HepG2 (cell line): Measurements from ENCODE around the gene DDIAS. TPM values are rescaled to one million over a fixed set of nuclear protein-coding genes. Genes with fewer than 3 reads are reported as not detected.

ENCODE experiments used
- CREBL2 ChIP-seq: sonication (generic); formaldehyde crosslinking; IDR thresholded peaks from 2 replicates; pipeline ENCODE4 v1.8.1; 2023; ENCODE audit warnings: missing genetic modification reagents, mild to moderate bottlenecking, borderline replicate concordance
- ELF3 ChIP-seq: IDR thresholded peaks from 2 replicates; pipeline ENCODE4 v1.6.1; 2016; ENCODE audit warnings: missing genetic modification reagents, missing compliant biosample characterization
- FOXP4 ChIP-seq: sonication (generic); formaldehyde crosslinking; IDR thresholded peaks from 2 replicates; pipeline ENCODE4 v1.4.0; 2020; ENCODE audit warnings: missing genetic modification reagents
- GMEB2 ChIP-seq: IDR thresholded peaks from 2 replicates; pipeline ENCODE4 v1.6.1; 2016; ENCODE audit warnings: missing biosample characterization, missing genetic modification reagents, low read depth
- LCORL ChIP-seq, 2 experiments: fragments of 450-650 bp in 1 of 2; sonication (generic) in 1 of 2; formaldehyde crosslinking in 1 of 2; IDR thresholded peaks; 2 replicates each; pipeline versions ENCODE4 v1.5.0 to v1.6.1; 2017 to 2020; ENCODE audit warnings: antibody characterized with exemption in 1 of 2, missing genetic modification reagents in 1 of 2
- MAF1 ChIP-seq: sonication (generic); formaldehyde crosslinking; IDR thresholded peaks from 2 replicates; pipeline ENCODE4 v1.5.0; 2020; ENCODE audit warnings: missing genetic modification reagents, borderline replicate concordance
- NFIB ChIP-seq: sonication (generic); formaldehyde crosslinking; IDR thresholded peaks from 2 replicates; pipeline ENCODE4 v1.9.0; 2021; ENCODE audit warnings: missing genetic modification reagents, mild to moderate bottlenecking, borderline replicate concordance
- PITX1 ChIP-seq: sonication (generic); formaldehyde crosslinking; IDR thresholded peaks from 2 replicates; pipeline ENCODE4 v1.5.1; 2020; ENCODE audit warnings: mild to moderate bottlenecking, missing genetic modification reagents
- STAG1 ChIP-seq: sonication (generic); formaldehyde crosslinking; IDR thresholded peaks from 2 replicates; pipeline ENCODE4 v1.4.0; 2020; ENCODE audit warnings: missing genetic modification reagents
- TOPORS ChIP-seq: sonication (generic); formaldehyde crosslinking; IDR thresholded peaks from 2 replicates; pipeline ENCODE4 v1.8.0; 2023; ENCODE audit warnings: mild to moderate bottlenecking, missing genetic modification reagents
- ZBTB10 ChIP-seq: sonication (generic); formaldehyde crosslinking; IDR thresholded peaks from 2 replicates; pipeline ENCODE4 v1.4.0; 2020; ENCODE audit warnings: missing genetic modification reagents, borderline replicate concordance
- ZBTB14 ChIP-seq: sonication (generic); formaldehyde crosslinking; IDR thresholded peaks from 2 replicates; pipeline ENCODE4 v1.4.0; 2020; ENCODE audit warnings: missing genetic modification reagents
- ZEB1 ChIP-seq: IDR thresholded peaks from 2 replicates; pipeline ENCODE4 v1.6.1; 2012; ENCODE audit warnings: mild to moderate bottlenecking, low read depth, inconsistent platforms; ENCODE audit not compliant: insufficient replicate concordance
- ZNF274 ChIP-seq: sonication (generic); formaldehyde crosslinking; IDR thresholded peaks from 2 replicates; pipeline ENCODE4 v1.5.1; 2020; ENCODE audit warnings: mild to moderate bottlenecking, missing genetic modification reagents
- ZNF678 ChIP-seq: sonication (generic); formaldehyde crosslinking; IDR thresholded peaks from 2 replicates; pipeline ENCODE4 v1.4.0; 2020; ENCODE audit warnings: mild to moderate bottlenecking, missing genetic modification reagents
- ZNF770 ChIP-seq: sonication (generic); formaldehyde crosslinking; IDR thresholded peaks from 2 replicates; pipeline ENCODE4 v1.5.0; 2020; ENCODE audit warnings: mild to moderate bottlenecking, missing genetic modification reagents
- ZNF816 ChIP-seq: sonication (generic); formaldehyde crosslinking; IDR thresholded peaks from 2 replicates; pipeline ENCODE4 v1.8.0; 2022; ENCODE audit warnings: missing genetic modification reagents, mild to moderate bottlenecking, borderline replicate concordance
- ZSCAN29 ChIP-seq: sonication (generic); formaldehyde crosslinking; conservative IDR thresholded peaks from 2 replicates; pipeline ENCODE4 v1.4.0; 2020; ENCODE audit warnings: mild to moderate bottlenecking, missing genetic modification reagents
- polyA plus RNA-seq, 8 experiments: library from polyadenylated mRNA; depleted of rRNA in 3 of 8; stranded (reverse) in 7 of 8; unstranded in 1 of 8; fragments of >200 nt; fragmentation: Illumina TruSeq in 4 of 8; extraction: Trizol in 4 of 8; gene quantifications; 2 replicates each; pipeline versions ENCODE4 v1.2.1 to v1.2.3, GENCODE V29; 2011 to 2016; ENCODE audit warnings: low read depth in 4 of 8, missing spikeins in 1 of 8, mixed read lengths in 1 of 8; ENCODE audit not compliant: insufficient read depth in 1 of 8
- total RNA-seq, 5 experiments: library from RNA; depleted of rRNA; stranded (reverse); fragments of >200 nt; fragmentation: Illumina TruSeq; extraction: Trizol; gene quantifications; 2 replicates each; pipeline ENCODE4 v1.2.3, GENCODE V29; 2016; ENCODE audit warnings: low read depth in 1 of 5

DDIAS gene
- total and polyA plus RNA-seq, 2 of the 13 experiments (the other 11 are each of a cell fraction or from before 2014, with no cell fraction given) = 3.5 to 13.0 TPM

GRCh38 chr11:82901165-82901921, at the start of gene DDIAS (continued):
- peak; percentile 14; the same call in 1 of the 2 replicates for TF ChIP-seq LCORL (IDR thresholded peaks at IDR 0.05)
- TF ChIP-seq LCORL (CRISPR knock-in tag; IDR thresholded peaks at IDR 0.05) = 0 out of 2 replicates have a peak, but pooled peaks have one; percentile 5
- no peak for TF ChIP-seq ZNF770
- TF ChIP-seq NFIB (CRISPR knock-in tag) = no peak
- TF ChIP-seq TOPORS = 0 out of 2 replicates have a peak, but pooled peaks have one; percentile 28
- TF ChIP-seq GMEB2 = peak; percentile 38; the same call in 1 of the 2 replicates
- TF ChIP-seq ZBTB14 (CRISPR knock-in tag) = no peak
- TF ChIP-seq ZSCAN29 (CRISPR knock-in tag) = no peak
- no peak for TF ChIP-seq ZBTB10 (CRISPR knock-in tag)
- TF ChIP-seq ZEB1 = no peak
- 0 out of 2 replicates have a peak, but pooled peaks have one; percentile 40 for TF ChIP-seq PITX1 (CRISPR knock-in tag)
- no peak for TF ChIP-seq CREBL2
- no peak for TF ChIP-seq FOXP4
- peak; percentile 78; the same call in 1 of the 2 replicates for TF ChIP-seq ZNF816 (CRISPR knock-in tag)
- no peak for TF ChIP-seq ZNF678 (CRISPR knock-in tag)
- no peak for TF ChIP-seq STAG1 (CRISPR knock-in tag)
- TF ChIP-seq ZNF274 = peak; percentile 55; the same call in 1 of the 2 replicates
- no peak for TF ChIP-seq MAF1 (CRISPR knock-in tag)
- TF ChIP-seq ELF3 = no peak
